Measurements from ENCODE around the gene DGKI.

GRCh38 chr7:137886746-137887145 is 40.0 kb upstream of the DGKI start:
- TF ChIP-seq POLR2A (IDR thresholded peaks at IDR 0.05) (no peak), CTCF (IDR thresholded peaks at IDR 0.05) (no peak), POLR2AphosphoS5 (IDR thresholded peaks at IDR 0.05) (no peak)

Measured in stomach (tissue), 4 donors.